ENCODE results near the gene ZFYVE21. TPM values are rescaled to one million over a fixed set of nuclear protein-coding genes. Genes with fewer than 3 reads are reported as not detected.

The ZFYVE21 gene
- total and polyA plus RNA-seq, 7 donors: 14.0 to 27.1 (median 19.9) TPM

- Histone ChIP-seq H3K4me1 (no peaks in the 10 kb centered on the region), H3K9me3 (no peaks in the 10 kb centered on the region), H3K27me3 (ENCODE audit: insufficient read depth in 3 of 3, low read length in 2 of 3) (no peaks in the 10 kb centered on the region), H3K4me3 (no peak overlapping the region), H3K27ac (no peak overlapping the region), H3K36me3 (ENCODE audit: insufficient read depth in 1 of 2, low read depth in 1 of 2) (peaks cover 0 to 40% of the 10 kb centered on the region in 2 donors)
- 46 to 78% (median 77%) methylated on average over 2 of the region's 2 CpGs for WGBS, 3 donors
- ATAC-seq (no peak), DNase-seq (no peak)
- TF ChIP-seq, protein P1, sequence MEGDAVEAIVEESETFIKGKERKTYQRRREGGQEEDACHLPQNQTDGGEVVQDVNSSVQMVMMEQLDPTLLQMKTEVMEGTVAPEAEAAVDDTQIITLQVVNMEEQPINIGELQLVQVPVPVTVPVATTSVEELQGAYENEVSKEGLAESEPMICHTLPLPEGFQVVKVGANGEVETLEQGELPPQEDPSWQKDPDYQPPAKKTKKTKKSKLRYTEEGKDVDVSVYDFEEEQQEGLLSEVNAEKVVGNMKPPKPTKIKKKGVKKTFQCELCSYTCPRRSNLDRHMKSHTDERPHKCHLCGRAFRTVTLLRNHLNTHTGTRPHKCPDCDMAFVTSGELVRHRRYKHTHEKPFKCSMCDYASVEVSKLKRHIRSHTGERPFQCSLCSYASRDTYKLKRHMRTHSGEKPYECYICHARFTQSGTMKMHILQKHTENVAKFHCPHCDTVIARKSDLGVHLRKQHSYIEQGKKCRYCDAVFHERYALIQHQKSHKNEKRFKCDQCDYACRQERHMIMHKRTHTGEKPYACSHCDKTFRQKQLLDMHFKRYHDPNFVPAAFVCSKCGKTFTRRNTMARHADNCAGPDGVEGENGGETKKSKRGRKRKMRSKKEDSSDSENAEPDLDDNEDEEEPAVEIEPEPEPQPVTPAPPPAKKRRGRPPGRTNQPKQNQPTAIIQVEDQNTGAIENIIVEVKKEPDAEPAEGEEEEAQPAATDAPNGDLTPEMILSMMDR (IDR thresholded peaks at IDR 0.05): no peak
- intact Hi-C loops (cut with DNase I): no loop called here
These were observed 66.8 kb downstream of the ZFYVE21 start for GRCh38 chr14:103782376-103782775.

Other genes with a start within 250 kb of the ZFYVE21 start
- 100 to 1,000 TPM in 1 of 4 donors, 10 to 100 TPM in 3; 19.5 to 116 (median 33.0) TPM for gene CKB, start 193.0 kb upstream of the ZFYVE21 start, total RNA-seq
- gene CKB, start 193.0 kb upstream of the ZFYVE21 start, polyA plus RNA-seq: 100 to 1,000 TPM in 1 of 3 donors, 10 to 100 TPM in 2; 21.2 to 383 (median 67.0) TPM
- 10 to 100 TPM in 1 of 4 donors, 1 to 10 TPM in 3; 6.5 to 12.7 (median 7.8) TPM for gene TRMT61A, start 186.6 kb upstream of the ZFYVE21 start, total RNA-seq
- gene TRMT61A, start 186.6 kb upstream of the ZFYVE21 start, polyA plus RNA-seq: 10 to 100 TPM; 13.1 to 29.5 (median 13.3) TPM
- gene BAG5, start 153.2 kb upstream of the ZFYVE21 start, total RNA-seq: 10 to 100 TPM; 15.4 to 29.5 (median 23.2) TPM
- gene BAG5, start 153.2 kb upstream of the ZFYVE21 start, polyA plus RNA-seq: 10 to 100 TPM in 2 of 3 donors, 1 to 10 TPM in 1; 8.7 to 25.4 (median 14.1) TPM
- 100 to 1,000 TPM in 1 of 4 donors, 10 to 100 TPM in 3; 73.6 to 101 (median 80.0) TPM for gene COA8, start 152.8 kb upstream of the ZFYVE21 start, total RNA-seq
- 100 to 1,000 TPM; 118 to 171 (median 141) TPM for gene COA8, start 152.8 kb upstream of the ZFYVE21 start, polyA plus RNA-seq
- gene KLC1, start 86.6 kb upstream of the ZFYVE21 start, total RNA-seq: 100 to 1,000 TPM; 126 to 190 (median 148) TPM
- 100 to 1,000 TPM in 2 of 3 donors, 10 to 100 TPM in 1; 86.4 to 256 (median 201) TPM for gene KLC1, start 86.6 kb upstream of the ZFYVE21 start, polyA plus RNA-seq
- gene XRCC3, start 359 bp upstream of the ZFYVE21 start, total RNA-seq: 1 to 10 TPM; 1.1 to 2.5 (median 1.4) TPM
- 1 to 10 TPM in 2 of 3 donors, under 1 TPM in 1; 1.00 to 2.5 (median 1.8) TPM for gene XRCC3, start 359 bp upstream of the ZFYVE21 start, polyA plus RNA-seq
- gene PPP1R13B, start 131.8 kb downstream of the ZFYVE21 start, total RNA-seq: 10 to 100 TPM; 12.8 to 17.9 (median 15.4) TPM
- gene PPP1R13B, start 131.8 kb downstream of the ZFYVE21 start, polyA plus RNA-seq: 10 to 100 TPM in 1 of 3 donors, 1 to 10 TPM in 2; 4.7 to 13.3 (median 5.2) TPM
- 1 to 10 TPM in 1 of 4 donors, under 1 TPM in 3; 0.29 to 1.3 (median 0.59) TPM for gene TDRD9, start 212.6 kb downstream of the ZFYVE21 start, total RNA-seq
- under 1 TPM; 0.13 to 0.31 (median 0.18) TPM for gene TDRD9, start 212.6 kb downstream of the ZFYVE21 start, polyA plus RNA-seq
- gene RD3L, start 226.7 kb downstream of the ZFYVE21 start, total RNA-seq: not detected
- gene RD3L, start 226.7 kb downstream of the ZFYVE21 start, polyA plus RNA-seq: not detected